Left renal pelvis (tissue), 4 donors: ENCODE measurements around the gene TRIP10. TPM values are rescaled to one million over a fixed set of nuclear protein-coding genes. Genes with fewer than 3 reads are reported as not detected.
"Not testable (repeated sequence)": the region's sequence is repeated elsewhere in the genome, so short reads cannot be mapped to it uniquely, and the experiment has no call there.

ENCODE experiments used
- DNase-seq, 4 donors: peaks; one replicate each; pipeline ENCODE4 v3.0.0-alpha.2; 2013; ENCODE audit warnings: low read depth in 4 of 4, low spot score in 3 of 4
- polyA plus RNA-seq, 4 donors: library from polyadenylated mRNA; unstranded; fragments of 120-200 nt; gene quantifications; one replicate each; pipeline ENCODE4 v1.2.1, GENCODE V29; 2013; ENCODE audit not compliant: insufficient read length in 4 of 4

Gene TRIP10
- polyA plus RNA-seq, 4 donors: 48.8 to 67.9 (median 62.3) TPM

- DNase-seq: no peak
Observed at GRCh38 chr19:6739883-6740588, 556 bp downstream of the TRIP10 start.

- no peak for DNase-seq
Observed at GRCh38 chr19:6740589-6741343, 1.3 kb downstream of the TRIP10 start.

- DNase-seq: no peak
Observed at GRCh38 chr19:6743066-6743465, 3.6 kb downstream of the TRIP10 start.

GRCh38 chr19:6743714-6744380 lies 4.4 kb downstream of the TRIP10 start:
- DNase-seq: no peak

GRCh38 chr19:6744381-6745301 lies 5.2 kb downstream of the TRIP10 start:
- peak in 1 of 4 donors; percentile 82 for DNase-seq

GRCh38 chr19:6745965-6746364 lies 6.5 kb downstream of the TRIP10 start:
- DNase-seq: no peak

GRCh38 chr19:6748543-6748942 lies 9.1 kb downstream of the TRIP10 start:
- DNase-seq: not testable (repeated sequence)

GRCh38 chr19:6750062-6750461 lies 10.6 kb downstream of the TRIP10 start:
- DNase-seq: no peak

GRCh38 chr19:6751189-6751588 lies 11.7 kb downstream of the TRIP10 start:
- DNase-seq: no peak

- no peak for DNase-seq
Observed at GRCh38 chr19:6752256-6753177, 13.0 kb downstream of the TRIP10 start.

GRCh38 chr19:6753178-6754031 lies 13.9 kb downstream of the TRIP10 start:
- peak in 1 of 4 donors; percentile 59 for DNase-seq

GRCh38 chr19:6754136-6754535 lies 14.7 kb downstream of the TRIP10 start:
- no peak for DNase-seq

GRCh38 chr19:6754653-6755463 lies 15.4 kb downstream of the TRIP10 start:
- no peak for DNase-seq

GRCh38 chr19:6760606-6761005 lies 21.1 kb downstream of the TRIP10 start:
- DNase-seq: no peak

- DNase-seq: no peak
Observed at GRCh38 chr19:6761053-6761676, 21.7 kb downstream of the TRIP10 start.

GRCh38 chr19:6762253-6762797 lies 22.8 kb downstream of the TRIP10 start:
- not testable (repeated sequence) for DNase-seq
